Measurements from ENCODE around the gene SRMS. TPM values are rescaled to one million over a fixed set of nuclear protein-coding genes. Genes with fewer than 3 reads are reported as not detected.

The SRMS gene
- total and polyA plus RNA-seq, 2 of the 13 experiments (the other 11 are each of a cell fraction or from before 2014, with no cell fraction given): not detected

GRCh38 chr20:63539441-63540370 lies 7.8 kb downstream of the SRMS start (continued):
- TF ChIP-seq CC2D1A (CRISPR knock-in tag; IDR thresholded peaks at IDR 0.05): no peak

DNA sequence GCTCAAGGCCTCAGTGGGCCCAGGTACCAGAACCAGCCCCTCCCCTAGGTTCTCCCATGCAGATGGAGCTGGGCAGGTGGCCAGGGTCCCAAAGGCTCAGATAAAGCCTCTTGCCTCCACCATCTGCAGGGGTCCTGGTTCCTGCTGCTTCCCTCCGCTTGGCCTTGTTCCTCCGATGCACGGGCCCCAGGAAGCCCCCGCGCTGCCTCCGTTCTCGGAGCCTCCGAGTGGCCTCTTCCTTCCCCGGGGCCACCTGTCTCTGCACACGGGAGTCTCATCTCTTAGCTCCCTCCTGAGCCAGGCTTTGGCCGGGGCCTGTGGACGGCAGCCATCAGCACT lies 8.5 kb downstream of the SRMS start:
- Histone ChIP-seq H3K4me1 (ENCODE audit: insufficient read depth, low read length) (peaks cover 51% of the 10 kb centered on the region), H3K9me3 (ENCODE audit: low read length) (no peaks in the 10 kb centered on the region), H3K27me3 (ENCODE audit: control insufficient read depth in 1 of 2, insufficient read depth in 2 of 2, low read length in 2 of 2) (peaks cover 45 to 69% of the 10 kb centered on the region in 2 experiments), H3K36me3 (replicated peaks in 1 of 2; ENCODE audit: control insufficient read depth in 1 of 2, insufficient read depth in 2 of 2, low read length in 2 of 2) (no peaks in the 10 kb centered on the region), H2AFZ (ENCODE audit: low read length) (no peak overlapping the region), H3K27ac (ENCODE audit: extremely low read length, insufficient read depth, low read length) (no peak overlapping the region), H3K9ac (ENCODE audit: insufficient read depth, low read depth, low read length) (no peak overlapping the region), H3K79me2 (ENCODE audit: insufficient read depth, low read length) (no peaks in the 10 kb centered on the region), H3K4me3 (replicated peaks in 1 of 3; ENCODE audit: insufficient read depth in 1 of 3, low read depth in 2 of 3, low read length in 3 of 3) (no peak overlapping the region), H4K20me1 (ENCODE audit: insufficient read depth, low read length) (no peaks in the 10 kb centered on the region), H3K4me2 (ENCODE audit: low read depth, low read length) (no peak overlapping the region)
- ChIA-PET POLR2A (interaction anchor here (0.8 to 2.2 kb wide), 4 partner anchors 18 to 326 kb away, joined by 3 to 12 read pairs (median 7); partner anchors contain the start of genes PPDPF, RTEL1 and TPD52L2), CTCF (ENCODE audit: low intra/inter-chr PET ratio, low total read pairs) (interaction anchor here (2.7 kb wide), 1 partner anchor 40 kb away, joined by 29 read pairs; no protein-coding TSS in a partner anchor)
- intact Hi-C loops (cut with micrococcal nuclease; ENCODE audit: unreplicated experiment) (loop anchor here (2.0 to 10.0 kb wide), 5 partner anchors 88 to 433 kb away; partner anchors contain the start of genes GMEB2, LIME1, RTEL1 and SLC2A4RG), in situ Hi-C loops (cut with HindIII; ENCODE audit: extremely low pct_ligation_motif_present, low pct_unique_long_range_greater_than_20kb) (loop anchor here (5.0 kb wide), 1 partner anchor 38 kb away; no protein-coding TSS in a partner anchor)
- ATAC-seq: no peak
- WGBS (ENCODE audit: low lambda C conversion rate): 70% methylated on average over 12 of the region's 12 CpGs
- no TSS peak for BruUV-seq (replicated peaks)
- DNase-seq (ENCODE audit: low spot score): no peak
- 0 out of 2 replicates have a peak, but pooled peaks have one; percentile 35 for TF ChIP-seq ZNF670 (CRISPR knock-in tag; IDR thresholded peaks at IDR 0.05; ENCODE audit: borderline replicate concordance)
- 0 out of 2 replicates have a peak, but pooled peaks have one; percentile 42 for TF ChIP-seq MTA1 (CRISPR knock-in tag; IDR thresholded peaks at IDR 0.05; ENCODE audit: borderline replicate concordance)
- TF ChIP-seq IRF2 (CRISPR knock-in tag; IDR thresholded peaks at IDR 0.05): no peak
- 0 out of 2 replicates have a peak, but pooled peaks have one; percentile 16 for TF ChIP-seq HDAC1 (CRISPR knock-in tag; IDR thresholded peaks at IDR 0.05)
- FAIRE-seq: no peak
